Activated naive CD4-positive, alpha-beta T cell treated with Interleukin-2 at 50 U/mL for 16 hours (primary cell): Measurements from ENCODE around the gene NMS.

Experiments
- DNase-seq: peaks from one replicate; pipeline ENCODE4 v3.0.0-alpha.2; 2020

The NMS gene

GRCh38 chr2:100494712-100495111 is 24.4 kb downstream of the NMS start:
- DNase-seq: no peak

DNA sequence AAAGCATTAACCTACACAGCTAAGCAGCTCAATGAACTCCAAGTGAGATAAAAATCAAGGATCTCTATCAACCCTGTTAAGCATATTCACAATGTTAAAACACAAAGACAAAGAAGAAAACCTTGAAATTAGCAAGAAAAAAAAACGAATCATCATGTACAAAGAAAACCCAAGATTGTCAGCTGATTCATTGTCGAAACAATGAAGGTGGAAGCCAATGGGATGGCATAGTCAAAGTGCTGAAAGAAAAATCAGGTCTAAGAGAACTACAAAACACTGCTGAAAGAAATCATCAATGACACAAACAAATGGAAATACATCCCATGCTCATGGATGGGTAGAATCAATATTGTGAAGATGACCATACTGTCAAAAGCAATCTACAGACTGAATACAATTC is 32.5 kb downstream of the NMS start:
- DNase-seq: no peak

DNA sequence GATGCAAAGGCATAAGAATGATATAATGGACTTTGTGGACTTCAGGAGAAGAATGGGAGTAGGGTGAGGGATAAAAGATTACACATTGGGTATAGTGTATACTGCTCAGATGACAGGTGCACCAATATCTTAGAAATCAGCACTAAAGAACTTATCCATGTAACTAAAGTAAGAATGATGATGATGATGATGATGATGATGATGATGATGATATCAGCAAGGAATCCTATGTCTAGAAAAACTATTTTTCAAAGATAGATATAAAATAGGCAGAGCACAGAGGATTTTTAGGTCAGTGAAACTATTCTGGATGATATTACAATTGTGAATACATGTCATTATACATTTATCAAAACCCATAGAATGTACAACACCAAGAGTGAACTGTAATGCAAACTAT is 34.3 kb downstream of the NMS start:
- DNase-seq: no peak

DNA sequence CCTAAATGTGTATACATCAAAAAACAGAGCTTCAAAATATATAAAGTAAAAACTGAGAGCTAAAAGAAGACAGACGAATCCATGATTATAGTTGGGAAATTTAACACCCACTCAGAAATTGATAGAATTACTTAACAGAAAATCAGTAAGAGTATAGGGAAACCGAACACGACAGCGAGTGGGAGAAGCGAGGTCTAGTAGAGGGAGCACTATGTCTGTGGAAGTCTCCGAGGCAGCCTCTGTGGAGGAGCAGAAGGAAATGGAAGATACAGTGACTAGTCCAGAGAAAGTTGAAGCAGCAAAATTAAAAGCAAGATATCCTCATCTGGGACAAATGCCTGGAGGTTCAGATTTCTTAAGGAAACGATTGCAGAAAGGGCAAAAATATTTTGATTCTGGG is 38.8 kb downstream of the NMS start:
- no peak for DNase-seq

DNA sequence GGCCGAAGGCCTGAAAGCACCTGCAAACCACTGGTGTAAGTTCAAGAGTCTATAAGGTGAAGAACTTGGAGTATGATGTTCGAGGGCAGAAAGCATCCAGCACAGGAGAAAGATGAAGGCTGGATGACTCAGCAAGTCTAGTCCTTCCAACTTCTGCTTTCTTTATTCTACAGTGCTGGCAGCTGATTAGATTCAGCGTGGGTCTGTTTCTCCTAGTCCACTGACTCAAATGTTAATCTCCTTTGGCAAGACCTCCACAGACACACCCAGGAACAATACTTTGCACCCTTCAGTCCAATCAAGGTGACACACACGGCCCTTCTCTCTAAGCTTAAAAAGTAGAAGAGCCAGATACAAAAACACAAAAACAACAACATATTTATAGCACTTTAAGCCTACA is 43.4 kb downstream of the NMS start:
- no peak for DNase-seq

DNA sequence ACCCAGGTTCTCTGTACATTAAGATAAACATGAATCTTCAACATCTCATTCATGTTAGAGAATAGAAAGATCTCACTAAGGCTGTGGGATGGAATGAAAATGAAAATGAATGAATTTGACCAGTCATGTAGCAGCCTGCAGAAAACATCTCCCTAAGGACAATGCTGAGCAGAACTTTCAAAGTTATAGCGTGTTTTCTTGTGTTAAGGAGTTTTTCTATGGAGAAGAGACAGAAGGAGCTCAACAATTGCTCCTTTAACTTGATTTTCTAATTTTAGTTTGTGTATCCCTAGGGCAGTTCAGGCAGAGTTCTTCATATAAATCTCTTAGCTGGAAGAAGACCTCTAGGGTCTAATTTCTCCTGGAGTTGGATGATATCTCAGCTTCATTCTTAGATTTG is 47.3 kb downstream of the NMS start:
- DNase-seq: no peak

DNA sequence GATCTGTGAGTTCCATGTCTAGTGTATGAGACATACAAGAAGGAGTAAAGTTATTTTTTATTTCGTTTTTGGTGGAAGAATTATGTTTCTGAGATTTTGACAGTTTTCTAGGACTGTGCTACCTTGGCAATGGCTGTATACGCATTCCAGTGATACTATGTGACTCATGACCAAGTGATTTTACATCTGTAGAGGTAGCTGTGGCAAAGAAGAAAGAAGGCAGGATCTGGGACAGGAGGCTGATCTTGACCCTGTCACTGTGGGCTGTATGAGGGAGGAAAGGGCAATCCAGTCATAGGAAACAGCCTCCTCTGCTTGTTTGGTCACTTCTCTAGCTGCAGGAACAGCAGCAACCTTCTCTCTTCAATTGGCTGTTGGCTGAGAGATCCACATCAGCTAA is 48.5 kb downstream of the NMS start:
- DNase-seq: no peak

GRCh38 chr2:100520224-100520623 is 49.9 kb downstream of the NMS start:
- DNase-seq: no peak

DNA sequence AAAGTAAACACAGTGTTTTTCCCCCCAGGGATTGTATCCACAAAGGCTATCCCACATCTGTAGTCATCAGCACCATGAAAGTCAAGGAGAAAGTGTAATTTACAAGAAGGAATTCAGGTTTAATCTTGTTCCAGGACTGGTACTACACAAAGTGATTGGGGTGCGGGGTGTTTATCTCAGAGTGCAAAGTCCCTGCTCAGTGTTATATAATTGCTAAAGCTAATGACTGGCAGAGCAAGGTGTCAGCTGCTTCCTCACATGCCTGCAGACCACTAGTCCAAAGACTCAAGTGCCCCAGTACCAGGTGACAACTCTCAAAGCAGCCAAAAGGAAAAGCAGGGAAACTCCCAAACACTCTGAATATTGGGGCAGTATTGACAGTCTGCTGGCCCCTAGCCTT is 52.1 kb downstream of the NMS start:
- DNase-seq: no peak

DNA sequence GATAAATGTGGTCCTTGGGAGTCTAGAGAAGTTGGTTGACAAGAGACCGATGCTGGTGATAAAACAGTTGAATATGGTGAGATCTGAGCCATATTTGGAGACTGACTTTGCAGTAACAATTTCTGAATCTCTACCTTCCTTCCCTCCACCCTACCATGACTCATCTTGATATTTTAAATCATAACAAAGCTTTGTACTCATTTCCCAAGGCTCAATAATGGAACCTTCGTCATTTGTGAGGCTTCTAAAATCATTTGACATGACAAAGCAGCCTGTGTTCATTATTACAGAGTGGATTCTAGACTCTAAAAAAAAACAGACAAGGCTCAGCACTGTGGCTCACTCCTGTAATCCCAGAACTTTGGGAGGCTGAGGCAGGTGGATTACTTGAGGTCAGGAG is 54.0 kb downstream of the NMS start:
- DNase-seq: no peak

DNA sequence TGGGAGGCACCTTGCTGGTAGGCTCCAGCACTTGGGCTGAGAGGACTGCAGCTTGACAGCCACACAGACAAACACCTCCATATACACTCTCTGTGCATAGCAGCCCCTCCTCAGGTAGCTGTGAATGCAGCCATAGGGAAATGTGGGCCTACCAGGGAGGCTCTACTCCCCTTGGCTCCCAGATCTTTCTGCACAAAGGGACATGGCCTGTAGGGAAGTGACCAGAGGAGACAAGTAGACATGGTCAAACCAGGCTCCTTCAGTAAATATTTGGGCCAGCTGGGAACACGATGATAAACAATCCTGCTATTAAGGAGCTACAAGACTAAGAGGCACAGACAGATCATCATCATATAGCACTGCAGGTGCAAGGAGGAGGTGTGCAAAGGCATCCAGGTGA is 56.6 kb downstream of the NMS start:
- DNase-seq: no peak

- DNase-seq: no peak
Observed at GRCh38 chr2:100527440-100528015, 57.2 kb downstream of the NMS start.

- no peak for DNase-seq
Observed at GRCh38 chr2:100529176-100529575, 58.9 kb downstream of the NMS start.

GRCh38 chr2:100529900-100530299 is 59.6 kb downstream of the NMS start:
- no peak for DNase-seq
